ENCODE measurements around the gene MORC1. TPM values are rescaled to one million over a fixed set of nuclear protein-coding genes. Genes with fewer than 3 reads are reported as not detected.

The MORC1 gene
- total RNA-seq (2022; extraction: Qiagen RNA extraction; ENCODE audit: low read depth), result not detected in 5 replicates

GRCh38 chr3:109117939-109118338, at the start of gene MORC1:
Gene MORC1 (minus strand): TSS chr3:109118134. CDS start chr3:109118059, 75 bp downstream.

GRCh38 chr3:109136523-109136922, 18.6 kb upstream of the MORC1 start, which contains the start of gene C3orf85:
Gene C3orf85 (plus strand): TSS chr3:109136719. CDS start chr3:109136848, 129 bp downstream.

GRCh38 chr3:108953700-108954099, 164.2 kb downstream of the MORC1 start, which contains the start of gene GUCA1C:
Gene GUCA1C (minus strand): TSS chr3:108953879. CDS start chr3:108953762, 117 bp downstream.

Other genes with a start within 250 kb of the MORC1 start
- gene GUCA1C, start 164.3 kb downstream of the MORC1 start, total RNA-seq (2022; extraction: Qiagen RNA extraction; ENCODE audit: low read depth), result not detected in 5 replicates
- gene C3orf85, start 18.6 kb upstream of the MORC1 start, total RNA-seq (2022; extraction: Qiagen RNA extraction; ENCODE audit: low read depth), result not detected in 5 replicates
- not detected in 5 replicates for gene DPPA2, start 198.4 kb upstream of the MORC1 start, total RNA-seq (2022; extraction: Qiagen RNA extraction; ENCODE audit: low read depth)
- not detected in 5 replicates for gene DPPA4, start 219.4 kb upstream of the MORC1 start, total RNA-seq (2022; extraction: Qiagen RNA extraction; ENCODE audit: low read depth)

All from A549 treated with GW870086 at 1 μM for 4 hours (cell line).